ENCODE data around the gene PLA2G1B.

PLA2G1B gene

DNA sequence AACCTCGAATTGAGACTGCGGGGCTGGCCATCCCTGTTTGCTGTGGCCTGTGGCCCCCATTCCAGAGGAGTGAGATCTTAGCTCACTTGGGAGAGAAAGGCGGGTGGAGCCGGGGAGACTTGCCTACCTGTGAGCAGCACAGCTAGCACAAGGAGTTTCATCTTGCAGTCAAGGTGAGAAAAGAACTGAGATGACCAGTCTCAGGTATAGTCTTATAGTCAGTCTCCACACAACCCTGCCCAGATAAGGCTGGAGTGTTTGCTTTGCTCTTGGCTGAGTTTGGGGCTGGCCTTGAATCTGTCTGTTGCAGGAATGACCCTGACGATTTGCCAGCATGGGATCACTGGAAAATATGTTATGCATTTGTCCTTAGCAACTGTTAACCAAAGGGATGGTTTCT is at the start of gene PLA2G1B:
PLA2G1B (minus strand) TSS at position 187 of the 400 bp plus-strand sequence; CDS start at position 161, 26 bp downstream.
- no peak for DNase-seq

DNA sequence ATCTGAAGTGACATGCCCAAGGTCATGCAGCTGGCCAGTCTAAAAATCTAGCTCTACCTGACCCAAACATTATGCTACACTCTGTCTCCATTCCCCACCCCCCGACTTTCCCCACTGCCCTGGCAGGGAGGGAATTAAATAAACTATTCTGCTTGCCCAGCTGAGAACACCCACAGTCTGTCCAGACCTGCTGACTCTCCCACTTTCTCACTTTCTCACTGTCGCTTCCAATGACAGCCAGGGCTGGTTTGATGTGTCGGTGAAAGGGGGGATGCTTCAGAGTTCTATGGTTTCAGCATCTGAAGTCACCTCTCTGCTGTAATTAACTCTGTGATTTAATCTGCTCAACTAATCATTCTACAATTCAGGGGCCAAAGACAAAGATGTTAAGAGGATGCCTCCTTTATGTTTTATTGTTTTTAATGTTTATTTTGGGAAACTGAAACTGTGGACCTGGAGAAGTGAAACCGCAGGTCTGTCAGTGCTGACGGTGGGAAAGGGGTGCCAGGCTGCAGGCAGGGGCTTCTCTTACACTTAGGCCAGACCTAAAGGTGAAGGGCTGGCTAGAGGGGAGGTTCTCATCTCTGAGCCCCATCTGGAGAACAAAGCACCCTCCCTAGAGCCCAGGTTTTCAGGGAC is 49.5 kb upstream of the PLA2G1B start:
- no peak for DNase-seq

DNA sequence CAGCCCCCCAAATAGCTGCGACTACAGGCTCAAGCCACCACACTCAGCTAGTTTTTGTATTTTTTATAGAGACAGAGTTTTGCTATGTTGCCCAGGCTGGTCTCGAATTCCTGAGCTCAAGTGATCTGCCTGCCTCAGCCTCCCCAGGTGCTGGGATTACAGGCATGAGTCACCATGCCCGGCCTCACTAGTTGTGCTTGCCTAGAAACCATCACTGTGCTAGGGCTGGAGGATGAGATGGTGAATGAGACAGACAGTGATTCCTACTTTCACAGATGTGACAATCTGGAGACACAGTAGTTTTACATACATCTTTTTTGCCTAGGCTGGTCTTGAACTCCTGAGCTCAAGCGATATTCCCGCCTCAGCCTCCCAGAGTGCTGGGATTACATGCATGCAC is 48.8 kb upstream of the PLA2G1B start:
- DNase-seq, result no peak

DNA sequence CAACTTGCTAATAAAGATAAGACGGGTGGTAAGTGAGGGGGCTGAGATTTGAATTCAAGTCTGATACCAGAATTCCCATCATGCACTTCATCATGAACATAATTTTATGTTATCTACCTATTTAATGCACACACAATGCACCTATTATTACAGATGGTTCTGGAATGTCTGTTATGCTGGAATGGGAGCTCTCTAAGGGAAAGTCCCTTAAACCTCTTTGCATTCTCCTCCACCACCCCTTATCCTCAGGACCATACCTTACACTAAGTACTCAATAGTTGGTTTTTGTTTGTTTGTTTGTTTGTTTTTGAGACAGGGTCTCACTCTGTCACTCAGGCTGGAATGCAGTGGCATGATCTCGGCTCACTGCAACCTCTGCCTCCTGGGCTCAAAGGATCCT is 48.4 kb upstream of the PLA2G1B start:
- DNase-seq, result no peak

DNA sequence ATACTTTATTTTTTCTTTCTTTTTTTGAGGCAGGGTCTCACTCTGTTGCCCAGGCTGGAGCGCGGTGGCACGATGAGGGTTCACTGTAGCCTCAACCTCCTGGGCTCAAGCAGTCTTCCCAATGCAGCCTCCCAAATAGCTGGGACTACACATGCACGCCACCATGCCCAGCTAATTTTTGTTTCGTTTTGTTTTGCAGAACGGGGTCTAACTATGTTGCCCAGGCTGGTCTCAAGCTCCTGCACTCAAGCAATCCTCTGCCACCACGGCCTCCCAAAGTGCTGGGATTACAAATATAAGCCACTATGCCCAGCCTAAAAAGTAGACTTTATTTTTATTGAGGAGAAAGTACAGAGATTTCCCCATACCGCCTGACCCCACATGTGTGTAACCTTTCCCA is 46.1 kb upstream of the PLA2G1B start:
- no peak for DNase-seq

DNA sequence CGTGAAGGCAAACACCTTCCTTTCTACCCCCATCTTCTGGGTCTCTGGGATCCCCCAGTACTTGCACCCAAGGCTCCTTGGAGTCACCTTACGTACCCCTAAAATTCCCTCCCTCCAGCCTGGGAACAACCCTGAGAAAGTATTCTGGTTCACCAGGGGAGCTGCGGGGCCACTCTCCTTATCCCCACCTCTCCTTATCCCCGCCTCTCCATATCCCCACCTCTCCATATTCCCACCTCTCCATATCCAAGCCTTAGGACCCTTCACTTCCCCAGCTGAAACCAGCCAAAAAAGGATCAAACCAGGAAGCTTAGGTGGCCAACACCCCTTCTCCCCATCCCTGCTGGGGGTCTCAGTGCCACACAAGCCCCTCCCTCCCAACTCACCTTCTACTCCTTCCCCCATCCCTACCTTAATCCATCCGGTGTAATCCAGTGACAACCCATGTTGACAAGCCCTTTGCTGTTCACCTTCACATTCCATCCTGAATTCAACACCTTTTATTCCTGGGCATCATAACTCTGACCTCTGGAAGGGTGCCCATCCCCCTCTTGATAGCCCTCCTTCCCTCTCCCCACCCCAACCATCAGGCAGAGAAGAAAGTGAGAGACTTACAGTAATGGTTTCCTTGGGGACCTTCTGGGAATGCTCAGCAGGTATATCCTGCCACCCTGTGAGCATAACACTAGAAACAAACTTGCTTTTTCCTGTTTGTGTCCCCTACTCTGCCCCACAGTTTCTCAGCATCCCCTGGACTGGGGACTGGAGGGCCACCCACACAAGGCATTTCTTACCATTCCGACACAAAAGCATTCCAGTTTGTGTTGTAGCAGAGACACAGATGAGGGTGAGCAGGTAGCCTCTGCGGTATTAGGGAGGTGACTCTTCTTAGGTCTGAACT is 43.0 kb upstream of the PLA2G1B start:
- no peak for DNase-seq

GRCh38 chr12:120369603-120370342 is 42.2 kb upstream of the PLA2G1B start:
- DNase-seq, result no peak

DNA sequence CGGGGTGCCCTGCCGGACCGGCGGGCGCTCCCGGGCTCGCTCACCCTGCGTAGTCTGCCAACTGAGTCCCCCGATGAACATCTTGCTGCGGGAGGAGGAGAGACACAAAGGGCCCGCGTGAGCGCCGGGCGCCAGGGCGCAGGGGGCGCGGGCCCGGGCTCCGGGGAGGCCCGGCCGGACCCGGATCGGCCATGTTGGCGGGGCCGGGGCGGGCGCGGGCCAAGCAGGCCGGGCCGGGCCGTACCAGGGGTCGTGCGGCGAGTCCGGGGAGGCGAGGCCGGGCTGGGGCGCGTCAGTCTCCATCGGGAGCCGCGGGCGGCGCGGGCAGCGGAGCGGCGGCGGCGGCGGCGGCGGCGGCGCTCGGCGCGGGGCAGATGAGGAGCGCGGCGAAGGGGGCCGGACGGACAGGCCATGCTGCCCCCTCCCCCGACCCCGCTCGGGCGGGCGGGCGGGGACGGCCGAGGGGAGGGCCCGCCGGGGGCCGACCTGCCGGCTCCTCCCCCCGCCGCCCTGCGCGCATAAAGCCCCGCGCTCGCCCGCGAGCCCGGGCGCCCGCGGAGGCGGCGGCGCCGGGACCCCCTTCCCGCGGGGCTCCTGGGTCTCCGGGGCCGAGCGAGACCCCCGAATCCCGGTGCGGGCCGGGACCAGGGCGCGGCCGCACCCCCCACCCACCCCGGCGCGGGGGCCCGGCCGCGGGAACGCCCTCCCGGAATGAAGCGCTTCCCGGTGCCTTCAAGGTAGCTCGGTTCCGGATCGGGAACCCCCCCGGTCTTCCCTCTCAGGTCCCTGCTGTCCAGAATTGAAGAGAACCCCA is 41.4 kb upstream of the PLA2G1B start, which contains the start of gene MSI1:
MSI1 (minus strand) TSS at position 376 of the 814 bp plus-strand sequence; CDS start at position 303, 73 bp downstream.
- DNase-seq, result no peak

DNA sequence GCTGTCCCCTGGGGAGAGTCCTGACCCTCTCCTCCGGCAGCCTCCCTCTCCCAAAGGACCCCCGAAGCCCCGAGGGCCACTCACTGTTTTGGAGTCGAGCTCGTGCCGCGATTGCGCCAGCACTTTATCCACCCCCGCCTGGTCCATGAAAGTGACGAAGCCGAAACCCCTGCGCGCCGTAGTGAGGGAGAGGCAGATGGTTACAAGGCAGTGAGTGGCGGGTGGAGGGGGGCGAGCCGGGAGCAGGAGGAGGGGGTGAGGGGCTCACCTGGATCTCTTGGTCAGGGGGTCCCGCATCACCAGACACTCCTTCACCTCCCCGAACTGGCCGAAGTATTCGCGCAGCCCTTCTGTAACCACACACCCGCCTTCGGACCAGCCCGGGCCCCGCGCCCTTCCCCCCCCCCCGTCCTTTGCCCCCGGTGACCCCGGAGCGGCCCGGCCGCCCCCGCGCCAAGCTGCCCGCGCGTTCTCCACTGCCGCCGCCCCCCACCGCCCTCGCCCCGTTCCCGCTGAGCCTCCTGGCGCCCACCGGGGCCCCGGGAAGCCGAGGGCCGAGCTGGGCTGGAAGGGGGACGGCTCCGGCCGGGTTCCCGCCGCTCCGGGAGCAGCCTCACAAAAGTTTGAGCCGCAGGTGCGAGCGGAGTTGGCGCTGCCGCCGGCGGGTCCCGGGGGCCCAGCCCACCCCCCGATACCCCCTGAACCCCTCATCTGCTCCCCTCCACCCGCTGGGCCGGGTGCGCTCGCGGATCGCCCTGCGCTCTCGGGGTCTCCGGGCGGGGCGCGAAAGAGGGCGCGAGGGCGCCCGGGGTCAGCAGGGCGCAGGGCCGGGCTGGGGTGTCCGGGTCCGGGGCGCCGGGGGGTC is 40.6 kb upstream of the PLA2G1B start:
- peak; percentile 28 for DNase-seq

- no peak for DNase-seq
Measured at GRCh38 chr12:120367233-120367923, 39.8 kb upstream of the PLA2G1B start.

DNA sequence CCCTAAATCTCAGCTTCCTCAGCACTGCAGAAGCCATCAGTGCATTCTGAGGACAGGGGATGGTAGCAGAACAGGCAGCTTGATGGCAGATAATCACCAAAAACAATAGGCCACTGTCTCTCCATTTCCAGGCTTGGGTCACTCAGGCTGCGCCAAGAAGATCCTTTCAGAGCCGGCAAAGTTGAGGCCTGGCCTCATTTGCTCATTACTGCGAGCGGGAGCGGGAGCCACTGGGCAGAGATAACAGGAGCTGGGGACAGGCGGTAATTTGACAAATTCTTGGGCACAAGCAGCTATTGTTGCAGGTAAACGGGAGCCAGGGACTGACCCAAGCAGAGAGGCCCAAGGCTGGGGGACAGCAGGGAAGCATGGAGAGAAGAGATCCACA is 39.3 kb upstream of the PLA2G1B start:
- no peak for DNase-seq

GRCh38 chr12:120366341-120366705 is 38.7 kb upstream of the PLA2G1B start:
- DNase-seq, result no peak

GRCh38 chr12:120365675-120366340 is 38.2 kb upstream of the PLA2G1B start:
- no peak for DNase-seq

DNA sequence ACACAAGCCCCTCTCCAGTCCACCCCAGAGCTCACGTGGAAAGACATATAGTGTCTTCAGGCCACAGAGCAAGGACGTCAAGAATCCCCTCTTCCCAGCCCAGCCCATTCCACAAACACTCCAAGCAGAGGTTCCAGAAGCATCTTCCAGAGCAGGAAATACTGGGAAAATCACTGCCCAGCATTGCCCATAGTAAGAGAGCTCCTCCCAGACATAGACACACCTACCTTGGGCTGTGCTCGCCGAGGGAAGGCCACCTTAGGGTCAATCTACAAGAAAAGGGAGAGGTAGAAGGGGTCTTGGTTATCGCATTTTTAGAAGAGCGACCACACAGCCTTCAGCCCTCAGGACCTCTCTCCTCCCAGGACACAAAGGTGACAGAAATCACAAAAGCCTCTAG is 36.9 kb upstream of the PLA2G1B start:
- DNase-seq, result no peak

- no peak for DNase-seq
Measured at GRCh38 chr12:120363274-120363855, 35.8 kb upstream of the PLA2G1B start.

DNA sequence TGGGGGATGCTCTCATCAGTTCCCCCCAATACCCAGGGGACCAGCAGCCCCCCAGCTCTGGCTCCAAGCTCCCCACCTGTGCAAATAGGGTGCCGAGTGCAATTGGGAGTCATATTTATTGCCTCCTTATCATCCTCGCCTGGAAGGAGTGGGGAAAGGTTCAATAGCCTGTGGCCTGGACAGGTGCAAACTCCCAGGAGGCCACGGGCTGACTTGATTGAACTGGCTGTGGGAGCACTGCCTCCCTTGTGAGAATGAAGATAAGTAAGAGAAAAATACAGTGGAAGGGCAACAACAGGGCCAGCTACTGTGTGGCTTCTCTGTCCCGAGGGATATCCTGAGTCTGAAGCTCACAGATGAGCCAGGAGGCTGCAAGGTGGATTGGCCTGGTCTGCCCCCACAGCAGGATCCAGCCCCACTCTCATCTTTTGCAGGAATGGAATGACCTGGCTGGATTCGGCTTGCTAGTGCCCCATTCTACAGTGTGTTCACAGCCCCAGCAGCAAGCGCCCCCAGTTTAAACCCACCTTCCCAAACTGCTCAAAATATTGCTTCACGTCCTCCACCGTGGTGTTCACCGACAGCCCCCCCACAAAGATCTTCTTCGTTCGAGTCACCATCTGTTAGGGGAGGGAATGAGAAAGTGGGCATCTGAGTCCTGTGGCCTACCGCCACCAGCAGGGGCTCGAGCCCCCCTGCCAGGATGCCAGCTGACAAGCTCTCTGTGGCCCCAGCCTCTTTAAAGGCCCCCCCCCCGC is 35.1 kb upstream of the PLA2G1B start:
- DNase-seq, result no peak

DNA sequence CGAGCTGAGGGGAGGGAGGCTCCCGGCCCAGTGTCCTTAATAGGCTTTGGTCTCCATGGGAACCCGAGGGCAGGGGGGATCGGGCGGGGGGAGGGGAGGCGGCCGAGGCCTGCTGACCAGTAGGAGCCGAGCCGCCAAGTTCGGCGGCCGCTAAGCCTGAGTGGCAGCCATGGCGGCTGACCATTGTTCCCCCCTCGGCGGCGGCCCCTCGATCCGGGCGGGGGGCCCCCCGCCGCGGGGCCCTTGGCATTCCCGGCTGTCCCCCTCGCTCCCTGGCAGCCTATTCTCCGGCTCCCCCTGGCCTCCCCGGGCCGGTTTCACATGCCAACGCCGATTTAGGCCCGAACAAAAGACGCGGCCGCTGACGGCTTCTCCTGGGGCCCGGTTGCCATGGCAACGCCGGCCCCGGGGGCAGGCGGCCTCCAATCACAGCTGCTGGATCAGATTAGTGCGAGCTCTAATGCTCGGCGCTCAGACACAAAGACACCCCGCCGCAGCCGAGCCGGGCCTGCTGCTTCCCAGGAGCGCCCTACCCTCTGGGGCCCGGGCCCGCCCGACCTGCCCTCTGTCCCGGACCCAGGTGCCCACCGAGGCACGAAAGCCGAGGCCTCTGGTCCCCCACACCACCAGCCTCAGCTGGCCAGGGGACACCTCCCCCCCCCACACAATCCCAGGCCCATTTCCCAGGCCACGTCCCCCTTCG is 34.1 kb upstream of the PLA2G1B start:
- DNase-seq, result no peak

DNA sequence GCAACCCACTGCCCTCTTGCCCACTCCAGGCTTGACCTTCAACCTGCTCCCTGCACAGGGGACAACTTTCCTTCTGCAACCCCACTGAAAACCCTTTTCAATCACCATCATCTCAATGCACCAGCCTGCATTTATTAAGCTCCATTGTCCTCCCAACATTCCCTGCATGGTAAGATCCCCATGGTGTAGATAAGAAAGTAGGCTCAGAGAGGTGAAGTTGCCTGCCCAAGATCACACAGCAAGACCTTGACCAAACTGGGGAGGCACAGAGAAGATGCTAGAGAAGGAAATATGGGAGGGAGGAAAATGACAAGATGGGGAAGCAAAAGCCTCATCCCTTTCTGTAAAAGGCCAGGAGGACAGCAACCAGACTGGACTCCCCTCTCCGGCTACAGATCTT is 31.5 kb upstream of the PLA2G1B start:
- DNase-seq, result no peak

Measured in activated T-cell treated with anti-CD3 and anti-CD28 coated beads for 4 hours (primary cell).